SK-N-SH treated with all-trans-retinoic acid at 6 μM for 48 hours (cell line): Measurements from ENCODE around the gene GPR160.

ENCODE experiments used
- ARNTL ChIP-seq: fragments of 450-650 bp; formaldehyde crosslinking; IDR thresholded peaks from 2 replicates; pipeline ENCODE4 v1.5.0; 2020; ENCODE audit warnings: low read depth, mild to moderate bottlenecking, moderate library complexity, borderline replicate concordance
- BACH2 ChIP-seq: fragments of 250-450 bp; sonication (Bioruptor Pico); IDR thresholded peaks from 2 replicates; pipeline ENCODE4 v1.9.0; 2021; ENCODE audit warnings: mild to moderate bottlenecking, borderline replicate concordance
- CSDC2 ChIP-seq: fragments of 250-450 bp; sonication (Bioruptor Pico); IDR thresholded peaks from 2 replicates; pipeline ENCODE4 v1.5.0; 2020; ENCODE audit warnings: mild to moderate bottlenecking, moderate library complexity
- ESRRG ChIP-seq: fragments of 250-450 bp; sonication (Bioruptor Pico); IDR thresholded peaks from 2 replicates; pipeline ENCODE4 v1.6.1; 2021; ENCODE audit warnings: mild to moderate bottlenecking
- RARB ChIP-seq: fragments of 250-450 bp; sonication (Bioruptor Pico); IDR thresholded peaks from 2 replicates; pipeline ENCODE4 v1.8.0; 2021; ENCODE audit warnings: mild to moderate bottlenecking, moderate library complexity
- ZFP3 ChIP-seq: fragments of 250-450 bp; sonication (Bioruptor Pico); IDR thresholded peaks from 2 replicates; pipeline ENCODE4 v1.5.0; 2020; ENCODE audit warnings: mild to moderate bottlenecking, moderate library complexity
- ZFP30 ChIP-seq: fragments of 450-650 bp; formaldehyde crosslinking; IDR thresholded peaks from 2 replicates; pipeline ENCODE4 v1.5.0; 2022; ENCODE audit warnings: mild to moderate bottlenecking, moderate library complexity
- ZNF565 ChIP-seq: fragments of 450-650 bp; formaldehyde crosslinking; conservative IDR thresholded peaks from 2 replicates; pipeline ENCODE4 v1.5.0; 2020; ENCODE audit warnings: low read depth, mild to moderate bottlenecking, moderate library complexity
- ZNF70 ChIP-seq: fragments of 450-650 bp; formaldehyde crosslinking; IDR thresholded peaks from 2 replicates; pipeline ENCODE4 v1.5.0; 2020; ENCODE audit warnings: mild to moderate bottlenecking, moderate library complexity
- ZNF8 ChIP-seq: fragments of 450-650 bp; formaldehyde crosslinking; IDR thresholded peaks from 2 replicates; pipeline ENCODE4 v1.5.0; 2020; ENCODE audit warnings: mild to moderate bottlenecking, moderate library complexity
- TF ChIP-seq, protein P1 (sequence below): fragments of 250-450 bp; sonication (Bioruptor Pico); IDR thresholded peaks from 2 replicates; pipeline ENCODE4 v1.8.0; 2020; ENCODE audit warnings: mild to moderate bottlenecking, moderate library complexity, borderline replicate concordance
- TF ChIP-seq, protein P2 (sequence below): fragments of 250-450 bp; sonication (Bioruptor Pico); IDR thresholded peaks from 2 replicates; pipeline ENCODE4 v1.5.1; 2021; ENCODE audit warnings: mild to moderate bottlenecking, moderate library complexity
- TF ChIP-seq, protein P3 (sequence below): fragments of 250-450 bp; sonication (Bioruptor Pico); IDR thresholded peaks from 2 replicates; pipeline ENCODE4 v1.8.0; 2021; ENCODE audit warnings: low read depth, mild to moderate bottlenecking, moderate library complexity, borderline replicate concordance

DNA sequence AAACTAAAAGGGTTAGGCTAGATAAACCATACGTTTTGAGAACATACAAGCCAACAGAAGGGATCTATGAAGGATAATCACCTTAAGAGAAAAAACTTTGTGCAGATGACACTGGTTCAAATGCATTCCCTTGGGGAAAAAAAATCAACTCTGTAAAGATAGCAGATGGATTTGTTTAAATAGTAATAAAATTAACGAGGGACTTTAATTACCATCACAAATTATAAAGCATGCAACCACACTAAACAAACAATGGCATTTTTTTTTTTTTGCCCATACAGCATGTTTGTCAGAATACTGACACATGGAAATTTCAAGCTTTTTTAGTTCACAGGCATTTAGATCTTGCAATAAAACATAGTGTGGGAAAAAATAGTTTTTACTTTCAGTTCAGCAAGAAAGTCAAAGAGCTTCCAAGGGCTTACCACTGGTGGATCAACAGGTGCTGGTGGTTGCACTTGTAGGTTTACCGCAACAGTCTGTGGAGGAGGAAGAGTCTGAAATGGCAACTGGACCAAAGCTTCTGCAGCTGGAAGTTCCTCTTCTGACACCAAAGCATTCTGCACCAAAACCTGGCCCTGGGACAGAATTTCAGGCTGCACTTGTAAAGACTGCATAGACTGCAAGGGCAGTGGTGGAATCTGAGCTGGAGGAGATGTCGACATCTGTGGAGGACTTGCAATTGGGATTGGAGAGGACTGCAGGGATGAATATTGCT, 90.6 kb downstream of the GPR160 start:
- no peak for TF ChIP-seq RARB (CRISPR knock-in tag)
- TF ChIP-seq, protein P1, sequence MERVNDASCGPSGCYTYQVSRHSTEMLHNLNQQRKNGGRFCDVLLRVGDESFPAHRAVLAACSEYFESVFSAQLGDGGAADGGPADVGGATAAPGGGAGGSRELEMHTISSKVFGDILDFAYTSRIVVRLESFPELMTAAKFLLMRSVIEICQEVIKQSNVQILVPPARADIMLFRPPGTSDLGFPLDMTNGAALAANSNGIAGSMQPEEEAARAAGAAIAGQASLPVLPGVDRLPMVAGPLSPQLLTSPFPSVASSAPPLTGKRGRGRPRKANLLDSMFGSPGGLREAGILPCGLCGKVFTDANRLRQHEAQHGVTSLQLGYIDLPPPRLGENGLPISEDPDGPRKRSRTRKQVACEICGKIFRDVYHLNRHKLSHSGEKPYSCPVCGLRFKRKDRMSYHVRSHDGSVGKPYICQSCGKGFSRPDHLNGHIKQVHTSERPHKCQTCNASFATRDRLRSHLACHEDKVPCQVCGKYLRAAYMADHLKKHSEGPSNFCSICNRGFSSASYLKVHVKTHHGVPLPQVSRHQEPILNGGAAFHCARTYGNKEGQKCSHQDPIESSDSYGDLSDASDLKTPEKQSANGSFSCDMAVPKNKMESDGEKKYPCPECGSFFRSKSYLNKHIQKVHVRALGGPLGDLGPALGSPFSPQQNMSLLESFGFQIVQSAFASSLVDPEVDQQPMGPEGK (CRISPR knock-in tag) = no peak
- TF ChIP-seq ZFP3 (CRISPR knock-in tag) = no peak
- TF ChIP-seq ZFP30 (CRISPR knock-in tag) = no peak
- TF ChIP-seq ESRRG (CRISPR knock-in tag) = no peak
- no peak for TF ChIP-seq ARNTL (CRISPR knock-in tag)
- no peak for TF ChIP-seq ZNF70
- TF ChIP-seq CSDC2 (CRISPR knock-in tag) = no peak
- TF ChIP-seq ZNF8 (CRISPR knock-in tag) = no peak
- no peak for TF ChIP-seq BACH2 (CRISPR knock-in tag)
- TF ChIP-seq, protein P2, sequence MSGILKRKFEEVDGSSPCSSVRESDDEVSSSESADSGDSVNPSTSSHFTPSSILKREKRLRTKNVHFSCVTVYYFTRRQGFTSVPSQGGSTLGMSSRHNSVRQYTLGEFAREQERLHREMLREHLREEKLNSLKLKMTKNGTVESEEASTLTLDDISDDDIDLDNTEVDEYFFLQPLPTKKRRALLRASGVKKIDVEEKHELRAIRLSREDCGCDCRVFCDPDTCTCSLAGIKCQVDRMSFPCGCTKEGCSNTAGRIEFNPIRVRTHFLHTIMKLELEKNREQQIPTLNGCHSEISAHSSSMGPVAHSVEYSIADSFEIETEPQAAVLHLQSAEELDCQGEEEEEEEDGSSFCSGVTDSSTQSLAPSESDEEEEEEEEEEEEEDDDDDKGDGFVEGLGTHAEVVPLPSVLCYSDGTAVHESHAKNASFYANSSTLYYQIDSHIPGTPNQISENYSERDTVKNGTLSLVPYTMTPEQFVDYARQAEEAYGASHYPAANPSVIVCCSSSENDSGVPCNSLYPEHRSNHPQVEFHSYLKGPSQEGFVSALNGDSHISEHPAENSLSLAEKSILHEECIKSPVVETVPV = no peak
- TF ChIP-seq, protein P3, sequence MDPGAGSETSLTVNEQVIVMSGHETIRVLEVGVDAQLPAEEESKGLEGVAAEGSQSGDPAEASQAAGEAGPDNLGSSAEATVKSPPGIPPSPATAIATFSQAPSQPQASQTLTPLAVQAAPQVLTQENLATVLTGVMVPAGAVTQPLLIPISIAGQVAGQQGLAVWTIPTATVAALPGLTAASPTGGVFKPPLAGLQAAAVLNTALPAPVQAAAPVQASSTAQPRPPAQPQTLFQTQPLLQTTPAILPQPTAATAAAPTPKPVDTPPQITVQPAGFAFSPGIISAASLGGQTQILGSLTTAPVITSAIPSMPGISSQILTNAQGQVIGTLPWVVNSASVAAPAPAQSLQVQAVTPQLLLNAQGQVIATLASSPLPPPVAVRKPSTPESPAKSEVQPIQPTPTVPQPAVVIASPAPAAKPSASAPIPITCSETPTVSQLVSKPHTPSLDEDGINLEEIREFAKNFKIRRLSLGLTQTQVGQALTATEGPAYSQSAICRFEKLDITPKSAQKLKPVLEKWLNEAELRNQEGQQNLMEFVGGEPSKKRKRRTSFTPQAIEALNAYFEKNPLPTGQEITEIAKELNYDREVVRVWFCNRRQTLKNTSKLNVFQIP (CRISPR knock-in tag) = no peak
- no peak for TF ChIP-seq ZNF565 (CRISPR knock-in tag)
